ENCODE measurements around the gene NELFB.

DNA sequence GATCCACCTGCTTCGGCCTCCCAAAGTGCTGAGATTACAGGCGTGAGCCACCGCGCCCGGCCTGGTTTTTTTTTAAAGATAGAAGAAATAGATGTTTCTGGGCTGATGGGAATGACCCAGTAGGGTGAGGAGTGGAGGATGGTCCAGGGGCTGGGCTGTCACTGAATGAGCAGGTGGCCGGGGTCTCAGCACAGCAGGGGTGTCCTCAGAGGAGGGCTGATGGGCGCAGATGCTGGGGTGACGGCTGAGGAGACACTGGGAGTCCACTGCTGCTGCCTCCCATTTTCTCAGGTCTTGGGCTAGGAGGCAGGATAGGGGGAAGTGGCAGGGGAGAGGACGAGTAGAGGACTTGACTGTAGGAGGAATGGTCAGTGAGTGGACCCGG, 20.1 kb downstream of the NELFB start:
- TF ChIP-seq, protein P1, sequence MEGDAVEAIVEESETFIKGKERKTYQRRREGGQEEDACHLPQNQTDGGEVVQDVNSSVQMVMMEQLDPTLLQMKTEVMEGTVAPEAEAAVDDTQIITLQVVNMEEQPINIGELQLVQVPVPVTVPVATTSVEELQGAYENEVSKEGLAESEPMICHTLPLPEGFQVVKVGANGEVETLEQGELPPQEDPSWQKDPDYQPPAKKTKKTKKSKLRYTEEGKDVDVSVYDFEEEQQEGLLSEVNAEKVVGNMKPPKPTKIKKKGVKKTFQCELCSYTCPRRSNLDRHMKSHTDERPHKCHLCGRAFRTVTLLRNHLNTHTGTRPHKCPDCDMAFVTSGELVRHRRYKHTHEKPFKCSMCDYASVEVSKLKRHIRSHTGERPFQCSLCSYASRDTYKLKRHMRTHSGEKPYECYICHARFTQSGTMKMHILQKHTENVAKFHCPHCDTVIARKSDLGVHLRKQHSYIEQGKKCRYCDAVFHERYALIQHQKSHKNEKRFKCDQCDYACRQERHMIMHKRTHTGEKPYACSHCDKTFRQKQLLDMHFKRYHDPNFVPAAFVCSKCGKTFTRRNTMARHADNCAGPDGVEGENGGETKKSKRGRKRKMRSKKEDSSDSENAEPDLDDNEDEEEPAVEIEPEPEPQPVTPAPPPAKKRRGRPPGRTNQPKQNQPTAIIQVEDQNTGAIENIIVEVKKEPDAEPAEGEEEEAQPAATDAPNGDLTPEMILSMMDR (conservative IDR thresholded peaks at IDR 0.05; ENCODE audit: low read depth, low read length): no peak
- TF ChIP-seq EZH2 (IDR thresholded peaks at IDR 0.05; ENCODE audit: borderline replicate concordance, low read depth, low read length, poor library complexity, severe bottlenecking): no peak
